Cerebellar nuclear complex (tissue), 1 donor: ENCODE results near the gene DDX31.
"Not testable (repeated sequence)": the region's sequence is repeated elsewhere in the genome, so short reads cannot be mapped to it uniquely, and the experiment has no call there.

ENCODE experiments used
- DNase-seq, 2 experiments: peaks; one replicate each; lab custom pipeline; 2025; lab: John Stamatoyannopoulos, UW

DDX31 gene

GRCh38 chr9:132578367-132578932 is 91.3 kb downstream of the DDX31 start:
- no peak for DNase-seq

GRCh38 chr9:132577119-132577518 is 92.7 kb downstream of the DDX31 start:
- DNase-seq, result no peak

GRCh38 chr9:132575811-132576210 is 94.0 kb downstream of the DDX31 start:
- DNase-seq, result no peak

- peak in 1 of 2 experiments; percentile 66 for DNase-seq
Observed at GRCh38 chr9:132575005-132575609, 94.7 kb downstream of the DDX31 start.

GRCh38 chr9:132572921-132573320 is 96.9 kb downstream of the DDX31 start:
- DNase-seq, result no peak

- no peak for DNase-seq
Observed at GRCh38 chr9:132571806-132572600, 97.8 kb downstream of the DDX31 start.

- not testable (repeated sequence) for DNase-seq
Observed at GRCh38 chr9:132568787-132569186, 101.0 kb downstream of the DDX31 start.

- no peak for DNase-seq
Observed at GRCh38 chr9:132564526-132564925, 105.3 kb downstream of the DDX31 start.

- DNase-seq, result no peak
Observed at GRCh38 chr9:132562306-132562573, 107.5 kb downstream of the DDX31 start.

- peak in 1 of 2 experiments; percentile 26 for DNase-seq
Observed at GRCh38 chr9:132560616-132561202, 109.1 kb downstream of the DDX31 start.

GRCh38 chr9:132559711-132560110 is 110.1 kb downstream of the DDX31 start:
- no peak for DNase-seq

- DNase-seq, result no peak
Observed at GRCh38 chr9:132557159-132557558, 112.6 kb downstream of the DDX31 start.

GRCh38 chr9:132556714-132557113 is 113.1 kb downstream of the DDX31 start:
- no peak for DNase-seq

- no peak for DNase-seq
Observed at GRCh38 chr9:132556235-132556634, 113.5 kb downstream of the DDX31 start.

GRCh38 chr9:132555528-132555927 is 114.3 kb downstream of the DDX31 start:
- DNase-seq, result no peak

GRCh38 chr9:132554755-132555154 is 115.0 kb downstream of the DDX31 start:
- DNase-seq, result no peak

GRCh38 chr9:132552041-132552440 is 117.7 kb downstream of the DDX31 start:
- DNase-seq, result no peak

- DNase-seq, result no peak
Observed at GRCh38 chr9:132551556-132551955, 118.2 kb downstream of the DDX31 start.

GRCh38 chr9:132548751-132549640 is 120.8 kb downstream of the DDX31 start:
- DNase-seq, result no peak

- no peak for DNase-seq
Observed at GRCh38 chr9:132547976-132548730, 121.6 kb downstream of the DDX31 start.

GRCh38 chr9:132547436-132547835 is 122.3 kb downstream of the DDX31 start:
- DNase-seq, result no peak
